Measurements from ENCODE around the gene AK3. TPM values are rescaled to one million over a fixed set of nuclear protein-coding genes. Genes with fewer than 3 reads are reported as not detected.
"Not testable (repeated sequence)": the region's sequence is repeated elsewhere in the genome, so short reads cannot be mapped to it uniquely, and the experiment has no call there.

Gene AK3
- total and polyA plus RNA-seq, 9 of the 15 experiments (the other 6 are each of a cell fraction or from before 2014, with no cell fraction given), result 12.2 to 78.6 (median 41.8) TPM

DNA sequence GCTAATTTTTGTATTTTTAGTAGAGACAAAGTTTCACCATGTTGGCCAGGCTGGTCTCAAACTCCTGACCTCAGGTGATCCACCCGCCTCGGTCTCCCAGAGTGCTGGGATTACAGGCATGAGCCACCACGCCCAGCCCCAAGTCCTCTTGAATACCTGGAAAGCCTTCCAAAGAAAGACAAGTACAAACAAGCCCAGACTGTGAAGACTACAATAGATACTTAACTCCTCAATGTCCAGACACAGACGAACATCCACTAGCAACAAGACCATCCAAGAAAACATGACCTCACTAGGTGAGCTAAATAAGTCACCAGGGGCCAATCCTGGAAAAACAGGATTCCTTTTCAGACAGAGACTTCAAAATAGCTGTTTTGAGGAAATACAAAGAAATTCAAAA, 42.2 kb upstream of the AK3 start:
- H2AFZ ChIP-seq (ENCODE audit: low read depth, low read length); in situ Hi-C loops (cut with MboI); H3K9me3 ChIP-seq (replicated peaks; ENCODE audit: control insufficient read depth, insufficient read depth, low read depth, low read length); CTCF ChIA-PET (ENCODE audit: low intra/inter-chr PET ratio); DNase-seq (ENCODE audit: extremely low read depth in 1 of 4, low spot score in 3 of 4); ATAC-seq; H3K79me2 ChIP-seq (ENCODE audit: control insufficient read depth, insufficient read depth, low read length); H3K9ac ChIP-seq (ENCODE audit: insufficient read depth in 1 of 2, low read depth in 2 of 2, low read length in 2 of 2); POLR2A ChIA-PET; H3K4me2 ChIP-seq (ENCODE audit: insufficient read depth, low read length); H3K27me3 ChIP-seq (ENCODE audit: control insufficient read depth in 2 of 2, insufficient read depth in 2 of 2, low read length in 2 of 2); H4K20me1 ChIP-seq (replicated peaks; ENCODE audit: control insufficient read depth, insufficient read depth, low read length); BruUV-seq (replicated peaks); H3K4me1 ChIP-seq (replicated peaks in 1 of 2; ENCODE audit: control insufficient read depth in 2 of 2, insufficient read depth in 2 of 2, low read length in 2 of 2); FAIRE-seq; H3K9me1 ChIP-seq (ENCODE audit: control insufficient read depth, insufficient read depth, low read length); H3K27ac ChIP-seq (ENCODE audit: extremely low read depth, low read depth, low read length); intact Hi-C loops (cut with micrococcal nuclease); H3K4me3 ChIP-seq; H3K36me3 ChIP-seq (ENCODE audit: control insufficient read depth, insufficient read depth, low read length): not testable (repeated sequence)
- WGBS (ENCODE audit: insufficient coverage, low coverage, missing lambda C conversion rate), result 67% methylated on average over 1 of the region's 4 CpGs

DNA sequence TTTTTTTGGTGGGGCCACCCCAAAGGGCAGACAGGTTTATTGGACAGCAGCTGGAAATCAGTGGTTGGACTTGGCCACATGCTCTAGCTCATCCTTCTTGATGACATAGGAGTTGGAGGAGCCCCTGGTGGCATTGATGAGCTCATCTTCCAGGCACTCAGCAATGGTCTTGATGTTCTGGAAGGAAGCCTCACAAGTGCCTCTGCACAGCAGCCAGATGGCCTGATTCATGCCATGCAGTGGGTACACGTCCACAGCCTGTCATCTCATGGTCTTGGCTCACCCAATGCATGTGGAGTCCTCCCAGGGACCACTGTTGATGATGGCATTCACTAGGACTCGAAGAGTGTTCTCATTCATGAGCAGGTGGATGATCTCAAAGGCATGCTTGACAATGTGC, 40.4 kb upstream of the AK3 start:
- ChIA-PET POLR2A (no interaction called here), CTCF (ENCODE audit: low intra/inter-chr PET ratio) (no interaction called here)
- H3K27ac ChIP-seq (ENCODE audit: extremely low read depth, low read depth, low read length), result no peak overlapping the region
- no peaks in the 10 kb centered on the region for H3K36me3 ChIP-seq (ENCODE audit: control insufficient read depth, insufficient read depth, low read length)
- no peak overlapping the region for H3K4me2 ChIP-seq (ENCODE audit: insufficient read depth, low read length)
- in situ Hi-C loops (cut with MboI) (no loop called here), intact Hi-C loops (cut with micrococcal nuclease) (no loop called here)
- 21% methylated on average over 2 of the region's 2 CpGs for WGBS (ENCODE audit: insufficient coverage, low coverage, missing lambda C conversion rate)
- no peak for DNase-seq (ENCODE audit: extremely low read depth in 1 of 4, low spot score in 3 of 4)
- no peak overlapping the region for H2AFZ ChIP-seq (ENCODE audit: low read depth, low read length)
- H3K9ac ChIP-seq (ENCODE audit: insufficient read depth in 1 of 2, low read depth in 2 of 2, low read length in 2 of 2), result no peak overlapping the region
- H3K79me2 ChIP-seq (ENCODE audit: control insufficient read depth, insufficient read depth, low read length), result no peaks in the 10 kb centered on the region
- H3K4me1 ChIP-seq (replicated peaks in 1 of 2; ENCODE audit: control insufficient read depth in 2 of 2, insufficient read depth in 2 of 2, low read length in 2 of 2), result no peaks in the 10 kb centered on the region
- BruUV-seq (replicated peaks), result no TSS peak
- H4K20me1 ChIP-seq (replicated peaks; ENCODE audit: control insufficient read depth, insufficient read depth, low read length), result no peaks in the 10 kb centered on the region
- ATAC-seq, result no peak
- no peaks in the 10 kb centered on the region for H3K9me3 ChIP-seq (replicated peaks; ENCODE audit: control insufficient read depth, insufficient read depth, low read depth, low read length)
- no peak for FAIRE-seq
- no peaks in the 10 kb centered on the region for H3K27me3 ChIP-seq (ENCODE audit: control insufficient read depth in 2 of 2, insufficient read depth in 2 of 2, low read length in 2 of 2)
- H3K9me1 ChIP-seq (ENCODE audit: control insufficient read depth, insufficient read depth, low read length), result no peaks in the 10 kb centered on the region
- no peak overlapping the region for H3K4me3 ChIP-seq
- TF ChIP-seq ZNF609 (CRISPR knock-in tag; IDR thresholded peaks at IDR 0.05; ENCODE audit: borderline replicate concordance) (no peak), MXD1 (CRISPR knock-in tag; IDR thresholded peaks at IDR 0.05; ENCODE audit: borderline replicate concordance, poor library complexity, severe bottlenecking) (no peak), MAFF (IDR thresholded peaks at IDR 0.05; ENCODE audit: low read length) (no peak)
- TF ChIP-seq, protein P1, sequence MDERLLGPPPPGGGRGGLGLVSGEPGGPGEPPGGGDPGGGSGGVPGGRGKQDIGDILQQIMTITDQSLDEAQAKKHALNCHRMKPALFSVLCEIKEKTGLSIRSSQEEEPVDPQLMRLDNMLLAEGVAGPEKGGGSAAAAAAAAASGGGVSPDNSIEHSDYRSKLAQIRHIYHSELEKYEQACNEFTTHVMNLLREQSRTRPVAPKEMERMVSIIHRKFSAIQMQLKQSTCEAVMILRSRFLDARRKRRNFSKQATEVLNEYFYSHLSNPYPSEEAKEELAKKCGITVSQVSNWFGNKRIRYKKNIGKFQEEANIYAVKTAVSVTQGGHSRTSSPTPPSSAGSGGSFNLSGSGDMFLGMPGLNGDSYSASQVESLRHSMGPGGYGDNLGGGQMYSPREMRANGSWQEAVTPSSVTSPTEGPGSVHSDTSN (CRISPR knock-in tag; IDR thresholded peaks at IDR 0.05; ENCODE audit: low read depth), result no peak
- TF ChIP-seq, protein P1 (tag; conservative IDR thresholded peaks at IDR 0.05; ENCODE audit: low read depth), result no peak

Measured in K562 (cell line).